ENCODE data around the gene FKBP2. TPM values are rescaled to one million over a fixed set of nuclear protein-coding genes. Genes with fewer than 3 reads are reported as not detected.

FKBP2 gene
- total RNA-seq, 1 experiment from 2014 or later: 57.2 TPM

- TF ChIP-seq ZNF512 (CRISPR knock-in tag; IDR thresholded peaks at IDR 0.05; ENCODE audit: borderline replicate concordance): no peak
- TF ChIP-seq NR2C2 (CRISPR knock-in tag; IDR thresholded peaks at IDR 0.05): no peak
- TF ChIP-seq SP1 (CRISPR knock-in tag; conservative IDR thresholded peaks at IDR 0.05): peak; percentile 58
Measured at GRCh38 chr11:64252003-64252872, 11.3 kb downstream of the FKBP2 start (continued).

GRCh38 chr11:64253043-64253442, 12.1 kb downstream of the FKBP2 start:
- Mint-ChIP-seq H3K4me3 (peak overlapping the region; percentile 47), H3K36me3 (peaks cover 8% of the 10 kb centered on the region), H3K27ac (peak overlapping the region; percentile 76), H3K9me3 (no peaks in the 10 kb centered on the region), H3K27me3 (ENCODE audit: low read depth) (no peaks in the 10 kb centered on the region), H3K4me1 (peaks cover 38% of the 10 kb centered on the region)
- ChIA-PET POLR2A (no interaction called here), CTCF (interaction anchor here (1.9 to 5.3 kb wide), 4 partner anchors 11 to 253 kb away, joined by 4 to 65 read pairs (median 46); partner anchors contain the start of genes ESRRA, FERMT3 and FKBP2)
- ATAC-seq (no peak), DNase-seq (ENCODE audit: low spot score) (no peak)
- no peak for TF ChIP-seq GRHL2 (CRISPR knock-in tag; IDR thresholded peaks at IDR 0.05; ENCODE audit: insufficient replicate concordance, severe bottlenecking)

- Mint-ChIP-seq H3K4me1 (peaks cover 34% of the 10 kb centered on the region), H3K27me3 (ENCODE audit: low read depth) (no peaks in the 10 kb centered on the region), H3K9me3 (no peaks in the 10 kb centered on the region), H3K36me3 (peaks cover 8% of the 10 kb centered on the region), H3K27ac (peak overlapping the region; percentile 76), H3K4me3 (peak overlapping the region; percentile 47)
- no peak for TF ChIP-seq CBFB (CRISPR knock-in tag; IDR thresholded peaks at IDR 0.05; ENCODE audit: low read depth)
- TF ChIP-seq USF1 (CRISPR knock-in tag; IDR thresholded peaks at IDR 0.05): no peak
- TF ChIP-seq EMX1 (CRISPR knock-in tag; IDR thresholded peaks at IDR 0.05): no peak
- no peak for TF ChIP-seq NFE2L1 (CRISPR knock-in tag; IDR thresholded peaks at IDR 0.05)
- TF ChIP-seq ZNF121 (CRISPR knock-in tag; IDR thresholded peaks at IDR 0.05): no peak
- TF ChIP-seq TP53 (CRISPR knock-in tag; IDR thresholded peaks at IDR 0.05): no peak
- TF ChIP-seq SP1 (CRISPR knock-in tag; conservative IDR thresholded peaks at IDR 0.05): no peak
- CTCF ChIA-PET: interaction anchor here (1.0 to 1.4 kb wide), 2 partner anchors 47 to 52 kb away, joined by 3 to 4 read pairs; partner anchors contain the start of gene ESRRA
- POLR2A ChIA-PET: no interaction called here
- ATAC-seq (no peak), DNase-seq (ENCODE audit: low spot score) (no peak)
Measured at GRCh38 chr11:64253481-64253880, 12.6 kb downstream of the FKBP2 start.

GRCh38 chr11:64254326-64254725, 13.4 kb downstream of the FKBP2 start:
- ChIA-PET CTCF (interaction anchor here (1.0 to 1.4 kb wide), 3 partner anchors 46 to 51 kb away, joined by 3 to 6 read pairs (median 4); partner anchors contain the start of gene ESRRA), POLR2A (no interaction called here)
- H3K27ac Mint-ChIP-seq: no peak overlapping the region
- no peak for TF ChIP-seq GABPB1 (CRISPR knock-in tag; IDR thresholded peaks at IDR 0.05)
- no peaks in the 10 kb centered on the region for H3K9me3 Mint-ChIP-seq
- no peak for DNase-seq (ENCODE audit: low spot score)
- H3K4me1 Mint-ChIP-seq: peaks cover 25% of the 10 kb centered on the region
- no peak overlapping the region; the same call in 1 of the 2 replicates for H3K4me3 Mint-ChIP-seq
- H3K27me3 Mint-ChIP-seq (ENCODE audit: low read depth): no peaks in the 10 kb centered on the region
- ATAC-seq: no peak
- H3K36me3 Mint-ChIP-seq: peaks cover 10% of the 10 kb centered on the region

- CTCF ChIA-PET: interaction anchor here (1.4 kb wide), 2 partner anchors 45 to 51 kb away, joined by 3 to 6 read pairs; no protein-coding TSS in a partner anchor
- no peak for TF ChIP-seq TEAD4 (CRISPR knock-in tag; IDR thresholded peaks at IDR 0.05)
- no peak for TF ChIP-seq CREM (CRISPR knock-in tag; IDR thresholded peaks at IDR 0.05)
- TF ChIP-seq STAT6 (CRISPR knock-in tag; conservative IDR thresholded peaks at IDR 0.05; ENCODE audit: low read depth): no peak
- TF ChIP-seq ZNF416 (CRISPR knock-in tag; IDR thresholded peaks at IDR 0.05): no peak
- no peak overlapping the region for H3K4me3 Mint-ChIP-seq
- no peaks in the 10 kb centered on the region for H3K9me3 Mint-ChIP-seq
- H3K27me3 Mint-ChIP-seq (ENCODE audit: low read depth): no peaks in the 10 kb centered on the region
- H3K4me1 Mint-ChIP-seq: peaks cover 16% of the 10 kb centered on the region
- peaks cover 21% of the 10 kb centered on the region for H3K36me3 Mint-ChIP-seq
- ATAC-seq (no peak), DNase-seq (ENCODE audit: low spot score) (no peak)
- no peak overlapping the region for H3K27ac Mint-ChIP-seq
- POLR2A ChIA-PET: interaction anchor here (1.7 kb wide), 1 partner anchor 14 kb away, joined by 5 read pairs; no protein-coding TSS in a partner anchor
Measured at GRCh38 chr11:64255135-64256128, 14.5 kb downstream of the FKBP2 start.

Measured in WTC11 (cell line).